HEK293 (cell line): ENCODE measurements around the gene PKDCC.

ENCODE experiments used
- FEZF1 ChIP-seq: fragments of 450-650 bp; formaldehyde crosslinking; IDR thresholded peaks from 2 replicates; pipeline ENCODE4 v1.5.1; 2016; ENCODE audit warnings: missing biosample characterization, missing genetic modification characterization
- GLIS2 ChIP-seq: fragments of 450-650 bp; formaldehyde crosslinking; IDR thresholded peaks from 2 replicates; pipeline ENCODE4 v1.5.1; 2016; ENCODE audit warnings: missing biosample characterization, missing genetic modification characterization
- HIC1 ChIP-seq: fragments of 450-650 bp; formaldehyde crosslinking; IDR thresholded peaks from 2 replicates; pipeline ENCODE4 v1.5.1; 2016; ENCODE audit warnings: missing biosample characterization, missing genetic modification characterization
- HOXA7 ChIP-seq: sonication (generic); formaldehyde crosslinking; IDR thresholded peaks from 2 replicates; pipeline ENCODE4 v1.8.1; 2022; ENCODE audit warnings: missing genetic modification reagents, borderline replicate concordance
- KLF8 ChIP-seq: fragments of 450-650 bp; formaldehyde crosslinking; IDR thresholded peaks from 2 replicates; pipeline ENCODE4 v1.5.1; 2016; ENCODE audit warnings: missing biosample characterization, missing genetic modification characterization
- RBAK ChIP-seq: fragments of 450-650 bp; formaldehyde crosslinking; IDR thresholded peaks from 2 replicates; pipeline ENCODE4 v1.5.1; 2016; ENCODE audit warnings: missing biosample characterization, missing genetic modification characterization
- SP7 ChIP-seq: fragments of 450-650 bp; formaldehyde crosslinking; IDR thresholded peaks from 2 replicates; pipeline ENCODE4 v1.5.1; 2016; ENCODE audit warnings: missing biosample characterization, missing genetic modification characterization
- WT1 ChIP-seq: fragments of 450-650 bp; formaldehyde crosslinking; IDR thresholded peaks from 2 replicates; pipeline ENCODE4 v1.5.1; 2016; ENCODE audit warnings: missing biosample characterization, missing genetic modification characterization
- ZBTB17 ChIP-seq: fragments of 450-650 bp; formaldehyde crosslinking; IDR thresholded peaks from 2 replicates; pipeline ENCODE4 v1.5.1; 2016; ENCODE audit warnings: missing biosample characterization, missing genetic modification characterization
- ZBTB8A ChIP-seq: fragments of 450-650 bp; formaldehyde crosslinking; IDR thresholded peaks from 2 replicates; pipeline ENCODE4 v1.5.1; 2016; ENCODE audit warnings: missing biosample characterization, missing genetic modification characterization
- ZIC2 ChIP-seq: fragments of 450-650 bp; formaldehyde crosslinking; IDR thresholded peaks from 2 replicates; pipeline ENCODE4 v1.5.1; 2016; ENCODE audit warnings: missing biosample characterization, missing genetic modification characterization
- ZNF16 ChIP-seq: fragments of 450-650 bp; formaldehyde crosslinking; IDR thresholded peaks from 2 replicates; pipeline ENCODE4 v1.5.1; 2016; ENCODE audit warnings: low read depth, missing biosample characterization, missing genetic modification characterization
- ZNF2 ChIP-seq: fragments of 450-650 bp; formaldehyde crosslinking; IDR thresholded peaks from 2 replicates; pipeline ENCODE4 v1.5.1; 2016; ENCODE audit warnings: missing biosample characterization, missing genetic modification characterization
- ZNF214 ChIP-seq: fragments of 450-650 bp; formaldehyde crosslinking; IDR thresholded peaks from 2 replicates; pipeline ENCODE4 v1.5.1; 2017; ENCODE audit warnings: missing biosample characterization, mild to moderate bottlenecking, missing genetic modification characterization, borderline replicate concordance
- ZNF24 ChIP-seq: fragments of 450-650 bp; formaldehyde crosslinking; IDR thresholded peaks from 2 replicates; pipeline ENCODE4 v1.5.1; 2016; ENCODE audit warnings: missing biosample characterization, missing genetic modification characterization
- ZNF404 ChIP-seq: fragments of 450-650 bp; formaldehyde crosslinking; IDR thresholded peaks from 2 replicates; pipeline ENCODE4 v1.5.1; 2017; ENCODE audit warnings: missing biosample characterization, missing genetic modification characterization
- ZNF426 ChIP-seq: fragments of 450-650 bp; formaldehyde crosslinking; IDR thresholded peaks from 2 replicates; pipeline ENCODE4 v1.5.1; 2017; ENCODE audit warnings: missing biosample characterization, missing genetic modification characterization, mild to moderate bottlenecking, inconsistent platforms, moderate library complexity
- ZNF473 ChIP-seq: fragments of 450-650 bp; formaldehyde crosslinking; IDR thresholded peaks from 2 replicates; pipeline ENCODE4 v1.5.1; 2017; ENCODE audit warnings: missing biosample characterization, missing genetic modification characterization
- ZNF510 ChIP-seq: fragments of 450-650 bp; formaldehyde crosslinking; IDR thresholded peaks from 2 replicates; pipeline ENCODE4 v1.5.1; 2018; ENCODE audit warnings: mild to moderate bottlenecking, missing genetic modification characterization, missing biosample characterization; ENCODE audit not compliant: insufficient replicate concordance
- ZNF514 ChIP-seq: fragments of 450-650 bp; formaldehyde crosslinking; IDR thresholded peaks from 2 replicates; pipeline ENCODE4 v1.5.1; 2016; ENCODE audit warnings: missing biosample characterization, missing genetic modification characterization
- ZNF555 ChIP-seq: fragments of 450-650 bp; formaldehyde crosslinking; conservative IDR thresholded peaks from 2 replicates; pipeline ENCODE4 v1.5.1; 2017; ENCODE audit warnings: missing biosample characterization, mild to moderate bottlenecking, missing genetic modification characterization, inconsistent platforms
- ZNF560 ChIP-seq: fragments of 450-650 bp; formaldehyde crosslinking; IDR thresholded peaks from 2 replicates; pipeline ENCODE4 v1.5.1; 2017; ENCODE audit warnings: missing biosample characterization, missing genetic modification characterization, borderline replicate concordance
- ZNF610 ChIP-seq: fragments of 450-650 bp; formaldehyde crosslinking; IDR thresholded peaks from 2 replicates; pipeline ENCODE4 v1.5.1; 2016; ENCODE audit warnings: missing biosample characterization, missing genetic modification characterization, borderline replicate concordance
- ZNF629 ChIP-seq: fragments of 450-650 bp; formaldehyde crosslinking; IDR thresholded peaks from 2 replicates; pipeline ENCODE4 v1.5.1; 2017; ENCODE audit warnings: missing biosample characterization, missing genetic modification characterization
- ZNF791 ChIP-seq: fragments of 450-650 bp; formaldehyde crosslinking; IDR thresholded peaks from 2 replicates; pipeline ENCODE4 v1.5.1; 2016; ENCODE audit warnings: missing biosample characterization, missing genetic modification characterization
- ZSCAN30 ChIP-seq: fragments of 450-650 bp; IDR thresholded peaks from 2 replicates; pipeline ENCODE4 v1.5.1; 2018; ENCODE audit warnings: missing biosample characterization, mild to moderate bottlenecking, missing genetic modification characterization, moderate library complexity
- ZXDB ChIP-seq: fragments of 450-650 bp; formaldehyde crosslinking; IDR thresholded peaks from 2 replicates; pipeline ENCODE4 v1.5.1; 2016; ENCODE audit warnings: missing biosample characterization, missing genetic modification characterization
- TF ChIP-seq, protein P1 (sequence below): fragments of 450-650 bp; formaldehyde crosslinking; conservative IDR thresholded peaks from 2 replicates; pipeline ENCODE4 v1.5.1; 2016; ENCODE audit warnings: low read depth, missing biosample characterization, missing genetic modification characterization
- TF ChIP-seq, protein P2 (sequence below): fragments of 450-650 bp; formaldehyde crosslinking; IDR thresholded peaks from 2 replicates; pipeline ENCODE4 v1.5.1; 2017; ENCODE audit warnings: missing biosample characterization, missing genetic modification characterization
- TF ChIP-seq, protein P3 (sequence below): fragments of 450-650 bp; formaldehyde crosslinking; IDR thresholded peaks from 2 replicates; pipeline ENCODE4 v1.5.1; 2016; ENCODE audit warnings: missing biosample characterization, missing genetic modification characterization
- TF ChIP-seq, protein P4 (sequence below): fragments of 450-650 bp; formaldehyde crosslinking; IDR thresholded peaks from 2 replicates; pipeline ENCODE4 v1.5.1; 2017; ENCODE audit warnings: missing biosample characterization, missing genetic modification characterization

PKDCC gene

DNA sequence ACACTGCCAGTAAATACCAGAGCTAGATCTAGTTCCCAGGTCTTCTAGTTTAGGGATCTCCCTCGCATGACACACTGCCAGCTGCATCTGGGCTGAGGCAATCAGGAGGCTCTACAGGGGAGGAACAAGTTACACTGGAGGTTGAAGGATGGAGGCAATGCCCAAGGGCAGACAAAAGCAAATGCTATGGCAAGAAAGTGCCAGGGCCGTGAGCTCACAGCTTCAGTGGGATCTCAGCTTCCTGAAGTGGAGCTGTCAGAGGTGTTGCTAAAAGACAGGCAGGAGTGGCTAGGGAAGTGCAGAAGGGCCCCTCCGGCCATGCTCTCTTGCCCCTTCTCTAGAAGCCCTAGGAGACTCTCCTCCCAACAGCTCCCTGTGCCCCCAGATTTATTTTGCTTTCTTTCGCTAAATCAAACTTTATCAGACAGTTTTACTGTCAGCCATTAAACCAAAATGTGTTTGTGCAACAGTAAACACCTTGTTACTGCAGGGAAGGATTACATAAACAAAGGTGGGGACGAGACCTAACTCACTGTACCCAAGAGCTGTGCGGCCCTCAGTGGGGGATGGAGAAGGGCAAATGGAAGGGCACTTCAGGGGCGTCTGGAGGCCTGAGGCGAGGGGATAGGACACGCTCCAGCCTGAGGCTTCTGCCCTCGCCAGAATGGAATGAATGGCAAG, 39.4 kb upstream of the PKDCC start (continued):
- no peak for TF ChIP-seq HOXA7 (CRISPR knock-in tag)
- no peak for TF ChIP-seq HIC1 (tag by site-specific recombination)
- TF ChIP-seq ZIC2 (tag by site-specific recombination), result peak; percentile 84
- no peak for TF ChIP-seq ZNF214 (tag by site-specific recombination)
- TF ChIP-seq ZNF629 (tag by site-specific recombination), result no peak
- TF ChIP-seq, protein P1, sequence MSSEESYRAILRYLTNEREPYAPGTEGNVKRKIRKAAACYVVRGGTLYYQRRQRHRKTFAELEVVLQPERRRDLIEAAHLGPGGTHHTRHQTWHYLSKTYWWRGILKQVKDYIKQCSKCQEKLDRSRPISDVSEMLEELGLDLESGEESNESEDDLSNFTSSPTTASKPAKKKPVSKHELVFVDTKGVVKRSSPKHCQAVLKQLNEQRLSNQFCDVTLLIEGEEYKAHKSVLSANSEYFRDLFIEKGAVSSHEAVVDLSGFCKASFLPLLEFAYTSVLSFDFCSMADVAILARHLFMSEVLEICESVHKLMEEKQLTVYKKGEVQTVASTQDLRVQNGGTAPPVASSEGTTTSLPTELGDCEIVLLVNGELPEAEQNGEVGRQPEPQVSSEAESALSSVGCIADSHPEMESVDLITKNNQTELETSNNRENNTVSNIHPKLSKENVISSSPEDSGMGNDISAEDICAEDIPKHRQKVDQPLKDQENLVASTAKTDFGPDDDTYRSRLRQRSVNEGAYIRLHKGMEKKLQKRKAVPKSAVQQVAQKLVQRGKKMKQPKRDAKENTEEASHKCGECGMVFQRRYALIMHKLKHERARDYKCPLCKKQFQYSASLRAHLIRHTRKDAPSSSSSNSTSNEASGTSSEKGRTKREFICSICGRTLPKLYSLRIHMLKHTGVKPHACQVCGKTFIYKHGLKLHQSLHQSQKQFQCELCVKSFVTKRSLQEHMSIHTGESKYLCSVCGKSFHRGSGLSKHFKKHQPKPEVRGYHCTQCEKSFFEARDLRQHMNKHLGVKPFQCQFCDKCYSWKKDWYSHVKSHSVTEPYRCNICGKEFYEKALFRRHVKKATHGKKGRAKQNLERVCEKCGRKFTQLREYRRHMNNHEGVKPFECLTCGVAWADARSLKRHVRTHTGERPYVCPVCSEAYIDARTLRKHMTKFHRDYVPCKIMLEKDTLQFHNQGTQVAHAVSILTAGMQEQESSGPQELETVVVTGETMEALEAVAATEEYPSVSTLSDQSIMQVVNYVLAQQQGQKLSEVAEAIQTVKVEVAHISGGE, result no peak
- no peak for TF ChIP-seq GLIS2
- TF ChIP-seq ZNF16 (tag by site-specific recombination), result no peak
- no peak for TF ChIP-seq RBAK (tag by site-specific recombination)
- TF ChIP-seq ZNF426 (tag by site-specific recombination), result no peak
- TF ChIP-seq ZNF24 (tag by site-specific recombination), result 0 out of 2 replicates have a peak, but pooled peaks have one; percentile 16
- peak; percentile 77 for TF ChIP-seq ZBTB8A (tag by site-specific recombination)
- no peak for TF ChIP-seq ZNF473 (tag by site-specific recombination)
- TF ChIP-seq ZNF404 (tag by site-specific recombination), result no peak
- TF ChIP-seq, protein P2, sequence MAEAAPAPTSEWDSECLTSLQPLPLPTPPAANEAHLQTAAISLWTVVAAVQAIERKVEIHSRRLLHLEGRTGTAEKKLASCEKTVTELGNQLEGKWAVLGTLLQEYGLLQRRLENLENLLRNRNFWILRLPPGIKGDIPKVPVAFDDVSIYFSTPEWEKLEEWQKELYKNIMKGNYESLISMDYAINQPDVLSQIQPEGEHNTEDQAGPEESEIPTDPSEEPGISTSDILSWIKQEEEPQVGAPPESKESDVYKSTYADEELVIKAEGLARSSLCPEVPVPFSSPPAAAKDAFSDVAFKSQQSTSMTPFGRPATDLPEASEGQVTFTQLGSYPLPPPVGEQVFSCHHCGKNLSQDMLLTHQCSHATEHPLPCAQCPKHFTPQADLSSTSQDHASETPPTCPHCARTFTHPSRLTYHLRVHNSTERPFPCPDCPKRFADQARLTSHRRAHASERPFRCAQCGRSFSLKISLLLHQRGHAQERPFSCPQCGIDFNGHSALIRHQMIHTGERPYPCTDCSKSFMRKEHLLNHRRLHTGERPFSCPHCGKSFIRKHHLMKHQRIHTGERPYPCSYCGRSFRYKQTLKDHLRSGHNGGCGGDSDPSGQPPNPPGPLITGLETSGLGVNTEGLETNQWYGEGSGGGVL, result peak; percentile 41
- TF ChIP-seq WT1 (tag by site-specific recombination), result peak; percentile 47; the same call in 1 of the 2 replicates
- no peak for TF ChIP-seq ZXDB
- TF ChIP-seq, protein P3, sequence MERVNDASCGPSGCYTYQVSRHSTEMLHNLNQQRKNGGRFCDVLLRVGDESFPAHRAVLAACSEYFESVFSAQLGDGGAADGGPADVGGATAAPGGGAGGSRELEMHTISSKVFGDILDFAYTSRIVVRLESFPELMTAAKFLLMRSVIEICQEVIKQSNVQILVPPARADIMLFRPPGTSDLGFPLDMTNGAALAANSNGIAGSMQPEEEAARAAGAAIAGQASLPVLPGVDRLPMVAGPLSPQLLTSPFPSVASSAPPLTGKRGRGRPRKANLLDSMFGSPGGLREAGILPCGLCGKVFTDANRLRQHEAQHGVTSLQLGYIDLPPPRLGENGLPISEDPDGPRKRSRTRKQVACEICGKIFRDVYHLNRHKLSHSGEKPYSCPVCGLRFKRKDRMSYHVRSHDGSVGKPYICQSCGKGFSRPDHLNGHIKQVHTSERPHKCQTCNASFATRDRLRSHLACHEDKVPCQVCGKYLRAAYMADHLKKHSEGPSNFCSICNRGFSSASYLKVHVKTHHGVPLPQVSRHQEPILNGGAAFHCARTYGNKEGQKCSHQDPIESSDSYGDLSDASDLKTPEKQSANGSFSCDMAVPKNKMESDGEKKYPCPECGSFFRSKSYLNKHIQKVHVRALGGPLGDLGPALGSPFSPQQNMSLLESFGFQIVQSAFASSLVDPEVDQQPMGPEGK (tag by site-specific recombination), result no peak
- TF ChIP-seq ZSCAN30 (tag by site-specific recombination), result peak; percentile 69
- TF ChIP-seq, protein P4, sequence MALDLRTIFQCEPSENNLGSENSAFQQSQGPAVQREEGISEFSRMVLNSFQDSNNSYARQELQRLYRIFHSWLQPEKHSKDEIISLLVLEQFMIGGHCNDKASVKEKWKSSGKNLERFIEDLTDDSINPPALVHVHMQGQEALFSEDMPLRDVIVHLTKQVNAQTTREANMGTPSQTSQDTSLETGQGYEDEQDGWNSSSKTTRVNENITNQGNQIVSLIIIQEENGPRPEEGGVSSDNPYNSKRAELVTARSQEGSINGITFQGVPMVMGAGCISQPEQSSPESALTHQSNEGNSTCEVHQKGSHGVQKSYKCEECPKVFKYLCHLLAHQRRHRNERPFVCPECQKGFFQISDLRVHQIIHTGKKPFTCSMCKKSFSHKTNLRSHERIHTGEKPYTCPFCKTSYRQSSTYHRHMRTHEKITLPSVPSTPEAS (tag by site-specific recombination), result 0 out of 2 replicates have a peak, but pooled peaks have one; percentile 22
- no peak for TF ChIP-seq KLF8 (tag by site-specific recombination)
- TF ChIP-seq SP7 (tag by site-specific recombination), result no peak
- no peak for TF ChIP-seq ZNF510 (tag by site-specific recombination)
- TF ChIP-seq ZNF560 (tag by site-specific recombination), result no peak
- TF ChIP-seq ZNF610 (tag by site-specific recombination), result 0 out of 2 replicates have a peak, but pooled peaks have one; percentile 36
- no peak for TF ChIP-seq ZNF514 (tag by site-specific recombination)
- TF ChIP-seq ZNF791 (tag by site-specific recombination), result no peak
- peak; percentile 82 for TF ChIP-seq ZBTB17
- peak; percentile 91 for TF ChIP-seq FEZF1
- no peak for TF ChIP-seq ZNF555 (tag by site-specific recombination)
- TF ChIP-seq ZNF2 (tag by site-specific recombination), result no peak
